ENCODE results near the gene PPFIA2.

PPFIA2 gene

GRCh38 chr12:81502912-81503695 lies 256.0 kb downstream of the PPFIA2 start:
- TF ChIP-seq POLR2AphosphoS5 (IDR thresholded peaks at IDR 0.05; ENCODE audit: low read depth, low read length): no peak
- TF ChIP-seq SIN3A (IDR thresholded peaks at IDR 0.05; ENCODE audit: borderline replicate concordance, insufficient read depth, low read length): no peak
- no peak for TF ChIP-seq TAF1 (IDR thresholded peaks at IDR 0.05; ENCODE audit: borderline replicate concordance, insufficient read depth, low read length)
- TF ChIP-seq, protein P1, sequence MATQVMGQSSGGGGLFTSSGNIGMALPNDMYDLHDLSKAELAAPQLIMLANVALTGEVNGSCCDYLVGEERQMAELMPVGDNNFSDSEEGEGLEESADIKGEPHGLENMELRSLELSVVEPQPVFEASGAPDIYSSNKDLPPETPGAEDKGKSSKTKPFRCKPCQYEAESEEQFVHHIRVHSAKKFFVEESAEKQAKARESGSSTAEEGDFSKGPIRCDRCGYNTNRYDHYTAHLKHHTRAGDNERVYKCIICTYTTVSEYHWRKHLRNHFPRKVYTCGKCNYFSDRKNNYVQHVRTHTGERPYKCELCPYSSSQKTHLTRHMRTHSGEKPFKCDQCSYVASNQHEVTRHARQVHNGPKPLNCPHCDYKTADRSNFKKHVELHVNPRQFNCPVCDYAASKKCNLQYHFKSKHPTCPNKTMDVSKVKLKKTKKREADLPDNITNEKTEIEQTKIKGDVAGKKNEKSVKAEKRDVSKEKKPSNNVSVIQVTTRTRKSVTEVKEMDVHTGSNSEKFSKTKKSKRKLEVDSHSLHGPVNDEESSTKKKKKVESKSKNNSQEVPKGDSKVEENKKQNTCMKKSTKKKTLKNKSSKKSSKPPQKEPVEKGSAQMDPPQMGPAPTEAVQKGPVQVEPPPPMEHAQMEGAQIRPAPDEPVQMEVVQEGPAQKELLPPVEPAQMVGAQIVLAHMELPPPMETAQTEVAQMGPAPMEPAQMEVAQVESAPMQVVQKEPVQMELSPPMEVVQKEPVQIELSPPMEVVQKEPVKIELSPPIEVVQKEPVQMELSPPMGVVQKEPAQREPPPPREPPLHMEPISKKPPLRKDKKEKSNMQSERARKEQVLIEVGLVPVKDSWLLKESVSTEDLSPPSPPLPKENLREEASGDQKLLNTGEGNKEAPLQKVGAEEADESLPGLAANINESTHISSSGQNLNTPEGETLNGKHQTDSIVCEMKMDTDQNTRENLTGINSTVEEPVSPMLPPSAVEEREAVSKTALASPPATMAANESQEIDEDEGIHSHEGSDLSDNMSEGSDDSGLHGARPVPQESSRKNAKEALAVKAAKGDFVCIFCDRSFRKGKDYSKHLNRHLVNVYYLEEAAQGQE (IDR thresholded peaks at IDR 0.05; ENCODE audit: insufficient read depth in 1 of 2, low read depth in 2 of 2, low read length in 2 of 2): no peak
- TF ChIP-seq FOXP2 (optimal IDR thresholded peaks at IDR 0.05; ENCODE audit: borderline replicate concordance, extremely low read depth, extremely low read length, insufficient read depth): no peak

GRCh38 chr12:81500788-81501187 lies 258.4 kb downstream of the PPFIA2 start:
- no peak for TF ChIP-seq FOXP2 (optimal IDR thresholded peaks at IDR 0.05; ENCODE audit: borderline replicate concordance, extremely low read depth, extremely low read length, insufficient read depth)
- TF ChIP-seq, protein P1 (IDR thresholded peaks at IDR 0.05; ENCODE audit: insufficient read depth in 1 of 2, low read depth in 2 of 2, low read length in 2 of 2): no peak
- no peak for TF ChIP-seq SIN3A (IDR thresholded peaks at IDR 0.05; ENCODE audit: borderline replicate concordance, insufficient read depth, low read length)
- TF ChIP-seq TAF1 (IDR thresholded peaks at IDR 0.05; ENCODE audit: borderline replicate concordance, insufficient read depth, low read length): no peak
- no peak for TF ChIP-seq POLR2AphosphoS5 (IDR thresholded peaks at IDR 0.05; ENCODE audit: low read depth, low read length)

- TF ChIP-seq FOXP2 (optimal IDR thresholded peaks at IDR 0.05; ENCODE audit: borderline replicate concordance, extremely low read depth, extremely low read length, insufficient read depth) (no peak), TAF1 (IDR thresholded peaks at IDR 0.05; ENCODE audit: borderline replicate concordance, insufficient read depth, low read length) (no peak)
- TF ChIP-seq, protein P1 (IDR thresholded peaks at IDR 0.05; ENCODE audit: insufficient read depth in 1 of 2, low read depth in 2 of 2, low read length in 2 of 2): no peak
These were observed 259.3 kb downstream of the PPFIA2 start for GRCh38 chr12:81499809-81500208.

GRCh38 chr12:81492131-81492720 lies 266.9 kb downstream of the PPFIA2 start:
- TF ChIP-seq SIN3A (IDR thresholded peaks at IDR 0.05; ENCODE audit: borderline replicate concordance, insufficient read depth, low read length) (no peak), POLR2AphosphoS5 (IDR thresholded peaks at IDR 0.05; ENCODE audit: low read depth, low read length) (no peak)

DNA sequence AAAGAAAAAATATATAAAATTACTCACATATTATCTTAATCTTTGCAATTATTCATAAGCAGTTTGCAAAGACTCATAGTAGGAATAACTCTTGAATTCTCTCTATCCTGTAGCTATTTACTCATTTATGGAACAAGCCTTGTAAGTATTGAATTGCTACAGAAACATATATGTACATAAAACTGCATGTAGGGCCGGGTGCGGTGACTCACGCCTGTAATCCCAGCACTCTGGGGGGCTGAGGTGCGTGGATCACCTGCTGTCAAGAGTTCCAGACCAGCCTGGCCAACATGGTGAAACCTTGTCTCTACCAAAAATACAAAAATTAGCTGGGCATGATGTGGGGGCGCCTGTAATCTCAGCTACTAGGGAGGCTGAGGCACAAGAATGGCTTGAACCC lies 286.2 kb downstream of the PPFIA2 start:
- TF ChIP-seq TAF1 (IDR thresholded peaks at IDR 0.05; ENCODE audit: borderline replicate concordance, insufficient read depth, low read length) (no peak), FOXP2 (optimal IDR thresholded peaks at IDR 0.05; ENCODE audit: borderline replicate concordance, extremely low read depth, extremely low read length, insufficient read depth) (no peak), SIN3A (IDR thresholded peaks at IDR 0.05; ENCODE audit: borderline replicate concordance, insufficient read depth, low read length) (no peak), POLR2AphosphoS5 (IDR thresholded peaks at IDR 0.05; ENCODE audit: low read depth, low read length) (no peak)
- TF ChIP-seq, protein P1 (IDR thresholded peaks at IDR 0.05; ENCODE audit: insufficient read depth in 1 of 2, low read depth in 2 of 2, low read length in 2 of 2): no peak
